Activated CD8-positive, alpha-beta memory T cell treated with anti-CD3 and anti-CD28 coated beads for 4 hours (primary cell): ENCODE data around the gene DDX28.
"Not testable (repeated sequence)": the region's sequence is repeated elsewhere in the genome, so short reads cannot be mapped to it uniquely, and the experiment has no call there.

Experiments
- DNase-seq, 2 donors: peaks; one replicate each; pipeline ENCODE4 v3.0.0-alpha.2; 2020; ENCODE audit warnings: low read depth in 2 of 2

The DDX28 gene

DNA sequence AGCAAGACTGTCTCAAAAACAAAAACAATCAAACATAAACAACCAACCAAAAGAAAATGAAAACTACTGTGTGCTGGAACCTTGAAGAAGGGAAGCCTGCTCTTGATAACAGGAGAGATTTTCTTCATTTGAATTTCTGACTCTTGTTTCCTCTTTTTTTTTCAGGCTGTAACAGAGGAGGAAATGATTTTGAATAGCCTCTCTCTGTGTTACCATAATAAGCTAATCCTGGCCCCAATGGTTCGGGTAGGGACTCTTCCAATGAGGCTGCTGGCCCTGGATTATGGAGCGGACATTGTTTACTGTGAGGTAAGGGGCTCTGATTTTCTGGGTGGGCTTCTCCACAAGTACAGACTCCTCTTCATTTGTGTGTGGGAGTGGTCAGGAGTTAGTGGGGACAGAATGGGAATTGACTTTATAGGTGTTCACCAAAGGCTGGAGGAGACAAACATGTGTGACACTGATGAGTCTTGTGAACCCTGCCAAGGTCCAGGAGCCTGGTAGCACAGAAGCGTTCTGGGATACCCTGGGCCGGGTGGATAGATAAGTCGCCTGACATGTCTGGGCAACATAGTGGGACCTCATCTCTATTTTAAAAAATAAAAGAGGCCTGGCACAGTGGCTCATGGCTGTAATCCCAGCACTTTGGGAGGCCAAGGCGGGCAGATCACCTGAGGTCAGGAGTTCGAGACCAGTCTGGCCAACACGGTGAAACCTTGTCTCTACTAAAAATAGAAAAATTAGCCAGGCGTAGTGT, 15.0 kb upstream of the DDX28 start:
- DNase-seq = no peak

DNA sequence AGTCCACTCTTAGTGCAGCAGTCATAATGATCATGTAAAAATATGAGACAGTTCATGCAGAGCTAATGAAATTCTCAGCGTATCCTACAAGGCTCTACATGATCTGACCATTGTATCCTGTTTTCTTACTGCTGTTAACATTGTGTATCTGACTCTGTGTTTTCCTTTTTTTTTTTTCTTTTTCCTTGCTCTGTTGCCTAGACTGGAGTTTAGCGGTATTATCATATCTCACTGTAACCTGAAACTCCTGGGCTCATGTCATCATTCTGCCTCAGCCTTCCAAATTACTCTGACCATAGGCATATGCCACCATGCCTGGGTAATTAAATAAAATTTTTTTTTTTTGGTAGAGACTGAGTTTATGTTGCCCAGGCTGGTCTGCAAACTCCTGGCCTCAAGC, 12.2 kb upstream of the DDX28 start:
- DNase-seq = no peak

DNA sequence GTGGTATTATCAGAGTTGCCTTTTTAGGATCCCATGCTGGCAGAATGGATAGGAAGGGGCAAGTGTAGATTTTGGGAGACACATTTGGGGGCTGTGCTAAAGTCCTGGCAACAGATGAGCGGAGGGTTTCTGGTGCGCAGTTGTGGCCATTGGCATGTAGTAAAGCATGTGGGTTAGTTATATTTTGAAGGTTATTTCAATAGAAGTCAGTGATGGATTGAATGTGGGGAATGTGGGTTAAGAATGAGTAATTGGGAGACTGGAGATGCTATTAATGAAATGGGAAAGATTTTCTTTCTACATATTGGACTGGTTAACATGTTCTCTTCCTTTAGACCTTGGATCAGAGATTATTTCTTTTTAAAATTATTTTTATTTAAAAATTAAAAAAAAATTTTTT, 10.1 kb upstream of the DDX28 start:
- DNase-seq = no peak

DNA sequence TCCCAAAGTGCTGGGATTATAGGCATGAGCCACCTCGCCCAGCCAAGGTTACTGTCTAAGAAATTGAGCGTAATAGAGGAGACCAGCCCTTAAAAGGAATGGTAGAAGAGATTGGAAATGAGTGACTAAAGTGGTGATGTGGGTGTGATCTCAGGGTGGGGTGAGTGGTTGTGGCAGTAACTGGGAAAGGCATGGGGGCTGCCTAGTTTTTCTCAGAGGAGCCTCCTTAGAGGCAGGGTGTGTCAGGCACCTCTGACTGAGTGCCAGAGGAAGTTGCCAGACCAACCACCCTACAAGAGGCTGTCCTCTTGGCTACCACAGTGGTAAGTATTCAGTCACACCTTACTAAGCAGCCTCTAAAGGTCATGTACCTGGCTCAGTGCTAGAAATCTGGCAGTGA, 8.9 kb upstream of the DDX28 start:
- DNase-seq = no peak

DNA sequence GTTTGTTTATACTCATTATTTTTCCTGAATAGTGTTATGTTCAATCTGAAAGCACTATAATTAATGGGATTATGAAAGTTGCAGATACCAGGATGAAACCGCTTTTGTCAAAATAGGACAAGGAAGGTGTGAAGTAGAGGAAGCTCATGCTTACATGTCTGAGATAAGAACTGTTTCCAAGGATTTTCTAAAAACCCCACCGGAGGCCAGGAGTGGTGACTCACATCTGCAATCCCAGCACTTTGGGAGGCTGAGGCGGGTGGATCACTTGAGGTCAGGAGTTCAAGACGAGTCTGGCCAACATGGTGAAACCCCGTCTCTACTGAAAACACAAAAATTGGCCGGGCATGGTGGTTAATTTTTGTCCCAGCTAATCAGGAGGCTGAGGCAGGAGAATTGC, 7.1 kb upstream of the DDX28 start:
- DNase-seq = not testable (repeated sequence)

DNA sequence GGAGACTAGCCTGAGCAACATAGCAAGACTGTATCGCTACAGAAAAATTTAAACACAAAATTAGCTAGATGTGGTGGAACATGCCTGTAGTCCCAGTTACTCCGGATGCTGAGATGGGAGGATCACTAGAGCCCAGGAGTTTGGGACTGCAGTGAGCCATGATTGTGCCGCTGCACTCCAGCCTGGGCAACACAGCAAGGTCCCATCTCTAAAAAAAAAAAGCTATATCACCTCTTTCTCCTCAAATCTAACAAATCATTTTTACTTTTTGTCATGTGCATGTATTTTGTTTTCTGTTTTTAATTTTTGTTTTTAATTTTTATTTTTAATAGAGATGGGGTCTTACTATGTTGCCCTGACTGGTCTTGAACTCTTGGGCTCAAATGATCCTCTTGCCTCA, 6.0 kb upstream of the DDX28 start:
- no peak for DNase-seq

DNA sequence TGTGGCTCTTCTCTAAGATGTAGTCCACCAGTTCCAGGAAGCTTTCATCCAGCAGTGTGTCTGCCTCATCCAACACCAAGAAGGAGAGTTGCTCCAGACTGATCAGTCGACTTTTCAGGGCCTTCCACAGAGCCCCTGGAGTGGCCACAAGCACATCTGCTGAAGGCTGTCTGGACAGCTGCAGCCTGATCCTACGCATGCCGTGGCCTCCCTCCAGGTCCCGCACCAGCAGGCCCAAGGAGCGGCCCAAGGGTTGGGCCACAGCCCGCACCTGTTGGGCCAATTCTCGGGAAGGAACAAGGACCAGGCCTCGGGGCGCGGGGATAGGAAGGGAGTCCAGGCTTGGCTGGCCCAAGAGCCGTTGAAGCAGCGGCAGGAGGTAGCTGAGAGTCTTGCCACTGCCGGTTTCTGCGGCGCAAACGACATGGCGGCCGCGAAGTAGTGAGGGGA, 729 bp downstream of the DDX28 start:
- no peak for DNase-seq

DNA sequence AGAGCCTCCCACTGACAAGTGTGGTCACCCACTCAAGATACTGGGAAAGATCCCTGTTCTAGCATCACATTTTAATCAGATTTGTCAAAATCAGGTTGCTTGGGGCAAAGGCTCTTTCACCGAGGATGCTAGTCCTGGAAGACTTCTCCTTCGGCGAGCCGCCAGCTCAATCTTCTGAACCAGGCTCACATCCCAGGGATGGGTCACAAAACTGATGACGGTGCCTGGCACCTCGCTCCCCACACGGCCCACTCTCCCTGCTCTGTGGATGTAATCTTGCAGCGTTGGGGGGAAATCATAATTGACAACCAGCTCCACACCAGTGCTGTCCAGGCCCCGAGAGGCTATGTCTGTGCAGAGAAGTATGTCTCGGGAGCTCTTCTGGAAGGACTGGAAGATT, 1.5 kb downstream of the DDX28 start:
- no peak for DNase-seq

DNA sequence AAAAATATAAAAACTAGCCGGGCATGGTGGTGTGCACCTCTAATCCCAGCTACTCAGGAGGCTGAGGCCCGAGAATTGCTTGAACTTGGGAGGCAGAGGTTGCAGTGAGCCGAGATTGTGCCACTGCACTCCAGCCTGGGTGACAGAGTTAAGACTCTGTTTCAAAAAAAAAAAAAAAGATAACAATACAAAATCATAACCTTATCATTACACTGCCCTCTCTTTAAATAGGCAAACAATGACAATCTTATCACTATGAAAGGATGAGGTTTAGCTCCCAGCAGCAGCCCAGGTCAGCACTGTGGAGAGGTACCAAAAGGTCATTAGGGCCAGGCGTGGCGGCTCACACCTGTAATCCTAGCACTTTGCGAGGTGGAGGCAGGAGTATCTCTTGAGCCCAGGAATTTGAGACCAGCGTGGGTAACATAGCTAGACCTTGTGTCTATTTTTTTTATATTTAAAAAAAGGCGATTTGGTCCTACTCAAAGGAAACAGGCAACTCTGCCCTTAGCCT, 3.8 kb downstream of the DDX28 start:
- DNase-seq = no peak

DNA sequence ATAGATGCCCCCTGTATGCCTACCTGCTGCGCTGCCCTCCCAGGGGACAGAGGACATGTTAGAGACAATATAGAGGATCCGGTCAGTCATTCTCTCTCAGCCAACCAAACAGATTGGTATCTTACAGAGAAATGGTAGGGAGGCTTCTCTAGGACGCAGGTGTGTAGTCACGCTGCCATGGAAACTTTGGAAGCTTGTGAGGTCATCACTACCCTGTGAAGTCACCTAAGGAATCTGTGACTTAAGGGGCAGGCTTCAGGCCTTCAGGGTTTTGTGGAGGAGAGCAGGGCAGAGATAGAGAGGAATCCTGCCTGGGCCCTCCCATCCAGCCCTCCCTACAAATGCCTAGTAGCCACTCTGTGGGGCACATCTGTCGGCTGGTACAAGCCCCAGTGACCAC, 7.4 kb downstream of the DDX28 start, which contains the start of gene DPEP2NB:
TSS of gene DPEP2NB (minus strand) at position 231 of the 400 bp plus-strand sequence. CDS start at position 90, 141 bp downstream.
- DNase-seq = no peak

DNA sequence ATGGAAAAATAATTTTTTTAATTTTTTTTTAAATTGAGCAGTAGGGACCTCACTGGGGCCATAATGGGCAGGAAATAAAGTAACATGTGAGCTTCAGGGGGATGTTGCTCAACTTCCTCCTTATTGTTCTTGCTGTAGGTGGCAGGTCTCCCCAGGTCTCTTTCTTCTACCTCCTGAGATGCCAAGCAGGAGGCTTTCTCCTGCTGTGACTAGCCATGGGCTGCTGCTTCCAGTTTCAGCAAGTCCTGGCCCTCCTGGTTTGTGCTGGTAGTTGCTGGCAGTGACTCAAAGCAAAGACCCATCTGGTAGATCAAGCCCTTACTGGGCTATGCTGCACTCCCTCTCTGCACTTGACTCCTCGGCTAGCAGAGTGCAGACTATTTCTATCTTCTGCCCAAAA, 9.6 kb downstream of the DDX28 start:
- no peak for DNase-seq

DNA sequence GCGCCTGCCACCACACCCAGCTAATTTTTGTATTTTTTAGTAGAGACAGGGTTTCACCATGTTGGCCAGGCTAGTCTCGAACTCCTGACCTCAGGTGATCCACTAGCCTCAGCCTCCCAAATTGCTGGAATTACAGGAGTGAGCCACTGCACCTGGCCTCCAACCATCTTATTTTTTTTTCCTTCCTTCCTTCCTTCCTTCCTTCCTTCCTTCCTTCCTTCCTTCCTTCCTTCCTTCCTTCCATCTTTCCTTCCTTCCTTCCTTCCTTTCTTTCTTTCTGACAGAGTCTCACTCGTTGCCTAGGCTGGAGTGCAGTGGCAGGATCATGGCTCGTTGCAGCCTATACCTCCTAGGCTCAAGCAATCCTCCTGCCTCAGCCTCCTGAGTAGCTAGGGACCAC, 13.2 kb downstream of the DDX28 start:
- not testable (repeated sequence) for DNase-seq

DNA sequence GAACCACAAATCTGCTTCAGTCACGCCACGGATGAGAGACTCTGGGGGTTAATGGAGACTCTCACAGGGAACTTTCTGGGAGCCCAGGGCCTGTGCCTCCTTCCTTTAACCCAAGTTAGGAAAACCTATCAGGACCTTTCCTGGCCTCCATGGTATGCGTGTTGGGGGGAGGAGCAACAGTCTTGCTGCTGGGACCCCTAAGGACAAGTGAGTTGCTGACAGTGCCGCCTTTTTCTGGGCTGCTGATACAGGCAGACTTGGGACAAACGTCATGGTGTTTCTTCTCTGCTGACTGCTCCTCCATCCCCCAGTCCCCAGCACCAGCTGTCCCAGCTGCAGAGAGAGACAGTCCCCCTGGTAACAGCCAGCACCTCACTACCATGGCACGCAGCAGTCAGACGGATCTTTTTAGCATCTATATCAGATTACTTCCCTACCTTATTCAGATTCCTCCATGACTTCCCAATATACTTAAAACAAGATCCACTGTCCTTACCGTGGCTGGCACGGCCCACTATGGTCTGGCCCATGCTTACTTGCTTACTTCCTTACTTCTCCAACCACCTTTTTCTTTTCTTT, 13.8 kb downstream of the DDX28 start:
- DNase-seq = no peak

DNA sequence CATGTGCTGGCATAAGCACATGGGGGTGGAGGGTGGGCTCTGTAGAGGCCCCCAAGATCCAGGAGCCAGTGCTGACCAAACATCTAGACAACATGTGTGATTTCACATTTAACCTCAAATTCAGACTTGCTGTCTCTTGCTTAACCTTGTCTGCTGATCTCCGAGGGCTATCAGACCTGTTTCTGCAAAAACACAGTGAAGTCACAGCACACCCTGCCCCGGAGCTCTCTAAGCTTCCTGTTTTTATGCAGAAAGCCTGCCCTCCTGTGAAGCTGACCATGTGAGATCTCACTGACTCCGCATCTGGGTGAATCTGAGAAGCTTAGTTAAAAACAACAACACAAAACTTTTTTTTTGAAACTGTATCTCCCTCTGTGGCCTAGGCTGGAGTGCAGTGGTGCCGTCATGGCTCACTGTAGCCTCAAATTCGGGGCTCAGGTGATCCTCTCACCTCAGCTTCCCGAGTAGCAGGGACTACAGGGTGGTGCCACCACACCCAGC, 17.2 kb downstream of the DDX28 start:
- no peak for DNase-seq

DNA sequence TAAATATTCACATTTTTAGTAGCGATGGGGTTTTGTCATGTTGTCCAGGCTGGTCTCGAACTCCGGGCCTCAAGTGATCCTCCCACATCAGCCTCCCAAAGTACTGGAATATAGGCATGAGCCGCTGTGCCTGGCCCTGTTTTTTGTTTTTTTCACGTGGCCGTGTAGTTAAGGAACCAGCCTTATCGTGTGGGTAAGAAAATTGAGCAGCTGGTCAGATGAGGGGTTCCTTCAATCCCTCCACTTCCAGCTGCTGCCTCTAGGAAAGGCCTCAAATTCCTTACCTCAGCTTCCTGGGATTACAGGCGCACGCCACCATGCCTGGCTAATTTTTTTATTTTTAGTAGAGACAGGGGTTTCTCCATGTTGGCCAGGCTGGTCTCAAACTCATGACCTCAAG, 17.8 kb downstream of the DDX28 start:
- no peak for DNase-seq

DNA sequence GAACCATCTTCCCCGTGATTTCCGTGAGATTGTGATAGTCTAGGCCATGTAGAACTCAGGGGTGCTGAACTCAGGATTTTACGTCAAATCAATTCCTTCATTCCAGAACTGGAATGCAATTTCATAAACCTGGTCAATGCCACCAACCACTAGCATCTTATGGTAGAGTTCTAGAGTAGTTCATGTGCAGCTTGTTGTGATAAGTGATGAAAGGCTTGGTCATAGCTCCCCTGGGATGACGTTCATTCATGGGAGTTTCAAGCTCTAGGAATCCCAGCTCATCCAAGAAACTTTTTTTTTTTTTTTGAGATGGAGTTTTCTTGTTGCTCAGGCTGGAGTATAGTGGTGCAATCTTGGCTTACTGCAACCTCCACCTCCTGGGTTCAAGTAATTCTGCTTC, 20.0 kb downstream of the DDX28 start:
- DNase-seq = no peak

DNA sequence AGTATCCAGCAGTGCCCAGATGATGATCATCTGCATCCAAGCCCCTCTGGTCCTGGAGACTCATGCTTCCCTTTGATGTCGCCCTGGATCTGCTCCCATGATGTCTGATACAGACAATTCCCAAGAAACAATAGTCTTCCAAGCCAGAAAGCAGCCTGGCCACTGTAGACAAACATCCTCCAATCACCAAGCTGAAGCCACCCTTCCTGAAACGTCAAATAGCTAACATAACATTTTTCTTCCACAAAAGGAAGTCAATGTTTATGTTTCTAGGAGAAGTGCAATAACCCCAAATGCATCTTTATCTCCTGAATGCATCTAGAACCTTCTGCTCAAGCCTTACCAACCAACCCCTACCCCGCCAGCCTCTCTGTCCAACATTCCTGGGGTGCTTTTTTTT, 22.6 kb downstream of the DDX28 start:
- DNase-seq = no peak

DNA sequence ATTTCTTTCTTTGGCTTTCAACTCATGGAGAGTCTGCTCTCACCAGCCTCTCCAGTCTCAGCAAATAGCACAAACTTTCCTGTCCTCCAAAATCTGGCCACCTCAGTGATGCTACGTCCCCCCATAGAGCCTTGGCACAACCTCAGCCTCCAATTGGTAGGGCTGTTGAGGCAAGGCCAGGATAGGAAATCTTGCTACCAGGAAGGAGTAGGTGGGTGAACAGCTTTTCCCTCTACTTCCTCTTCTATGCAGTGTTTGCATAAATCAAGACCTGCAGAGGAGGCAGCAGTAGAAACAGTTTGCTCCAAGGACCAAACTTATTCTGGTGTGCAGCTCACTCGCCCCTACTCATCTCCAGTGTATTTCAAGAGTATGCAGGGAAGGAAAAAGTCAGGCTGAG, 23.0 kb downstream of the DDX28 start:
- DNase-seq = no peak

DNA sequence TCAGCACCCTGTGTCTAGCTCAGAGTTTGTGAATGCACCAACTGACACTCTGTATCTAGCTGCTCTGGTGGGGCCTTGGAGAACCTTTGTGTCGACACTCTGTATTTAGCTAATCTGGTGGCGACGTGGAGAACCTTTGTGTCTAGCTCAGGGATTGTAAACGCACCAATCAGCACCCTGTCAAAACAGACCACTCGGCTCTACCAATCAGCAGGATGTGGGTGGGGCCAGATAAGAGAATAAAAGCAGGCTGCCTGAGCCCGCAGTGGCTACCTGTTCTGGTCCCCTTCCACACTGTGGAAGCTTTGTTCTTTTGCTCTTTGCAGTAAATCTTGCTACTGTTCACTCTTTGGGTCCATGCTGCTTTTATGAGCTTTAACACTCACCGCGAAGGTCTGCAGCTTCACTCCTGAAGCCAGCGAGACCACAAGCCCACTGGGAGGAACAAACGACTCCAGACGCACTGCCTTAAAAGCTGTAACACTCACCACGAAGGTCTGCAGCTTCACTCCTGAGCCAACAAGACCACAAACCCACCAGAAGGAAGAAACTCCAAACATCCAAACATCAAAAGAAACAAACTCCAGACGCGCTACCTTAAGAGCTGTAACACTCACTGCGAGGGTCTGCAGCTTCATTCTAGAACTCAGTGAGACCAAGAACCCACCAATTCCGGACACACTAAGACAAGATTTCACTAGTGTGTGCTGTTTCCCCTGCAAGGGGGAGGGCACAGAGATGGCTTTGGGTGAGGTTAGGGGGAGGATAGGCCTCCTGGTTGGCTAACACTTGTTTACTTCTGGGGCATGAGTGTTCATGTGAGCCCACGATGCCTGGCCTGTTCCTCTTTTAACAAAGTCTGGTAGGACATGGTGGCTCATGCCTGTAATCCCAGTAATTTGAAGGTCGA, 24.0 kb downstream of the DDX28 start, which contains the start of gene DPEP2:
TSS of gene DPEP2 (minus strand) at position 706 of the 910 bp plus-strand sequence. CDS start 6,272 bp downstream, outside the sequence.
- not testable (repeated sequence) for DNase-seq

DNA sequence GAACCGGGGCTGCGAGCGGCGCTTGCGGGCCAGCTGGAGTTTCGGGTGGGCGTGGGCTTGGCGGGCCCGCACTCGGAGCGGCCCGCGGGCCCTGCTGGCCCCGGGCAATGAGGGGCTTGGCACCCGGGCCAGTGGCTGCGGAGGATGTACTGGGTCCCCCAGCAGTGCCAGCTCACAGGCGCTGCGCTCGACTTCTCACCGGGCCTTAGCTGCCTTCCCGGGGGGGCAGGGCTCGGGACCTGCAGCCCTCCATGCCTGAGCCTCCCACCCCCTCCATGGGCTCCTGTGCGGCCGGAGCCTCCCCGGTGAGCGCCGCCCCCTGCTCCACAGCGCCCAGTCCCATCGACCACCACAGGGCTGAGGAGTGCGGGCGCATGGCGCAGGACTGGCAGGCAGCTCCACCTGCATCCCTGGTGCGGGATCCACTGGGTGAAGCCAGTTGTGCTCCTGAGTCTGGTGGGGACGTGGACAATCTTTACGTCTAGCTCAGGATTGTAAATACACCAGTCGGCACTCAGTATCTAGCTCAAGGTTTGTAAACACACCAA, 24.7 kb downstream of the DDX28 start:
- DNase-seq = not testable (repeated sequence)

DNA sequence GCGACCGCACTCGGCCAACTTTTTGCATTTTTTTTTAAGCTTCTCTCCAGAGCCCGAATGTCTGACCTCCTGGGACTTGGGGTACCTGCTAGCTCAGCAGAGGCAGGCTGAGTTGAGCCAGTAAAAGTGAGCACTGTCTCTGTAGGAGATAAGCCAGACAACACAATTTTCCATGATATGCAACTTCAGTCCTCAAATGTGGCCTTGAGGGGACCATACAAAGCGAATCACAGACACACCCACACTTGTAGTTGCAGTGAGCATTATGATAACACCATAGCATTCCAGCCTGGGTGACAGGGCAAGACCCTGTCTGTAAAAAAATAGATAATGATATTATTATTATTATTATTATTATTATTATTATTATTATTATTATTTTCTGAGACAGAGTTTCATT, 26.4 kb downstream of the DDX28 start:
- no peak for DNase-seq

DNA sequence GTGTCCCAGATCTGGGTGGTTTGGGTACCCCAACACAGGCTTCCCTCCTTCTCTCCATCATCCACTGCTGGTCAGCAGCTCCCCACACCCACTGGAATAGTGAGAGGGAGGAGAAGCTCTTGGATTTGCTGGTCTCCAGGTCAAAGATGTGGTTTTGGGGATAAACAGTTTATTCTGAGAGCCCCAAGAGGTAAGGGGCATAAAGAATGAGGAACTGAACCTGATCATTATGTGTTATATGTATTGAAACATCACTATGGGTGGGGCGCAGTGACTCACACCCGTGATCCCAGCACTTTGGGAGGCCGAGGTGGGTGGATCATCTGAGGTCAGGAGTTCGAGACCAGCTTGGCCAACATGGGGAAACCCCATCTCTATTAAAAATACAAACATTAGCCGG, 27.6 kb downstream of the DDX28 start:
- no peak for DNase-seq
